Loucy (cell line): ENCODE measurements around the gene C10orf105.
A peak's percentile ranks its signal among the peaks of the same experiment; 100 is the strongest.

ENCODE experiments used
- H2AFZ ChIP-seq: fragments of 200-600 bp; sonication (generic); 2 replicates; pipeline ENCODE4 v1.6.0; 2016; ENCODE audit warnings: antibody characterized with exemption, mild to moderate bottlenecking, low read length, moderate library complexity
- H3F3A ChIP-seq: fragments of 200-600 bp; 2 replicates; pipeline ENCODE4 v1.6.0; 2016; ENCODE audit warnings: antibody characterized with exemption, low read depth, mild to moderate bottlenecking
- H3K27me3 ChIP-seq: fragments of 200-600 bp; sonication (generic); 2 replicates; pipeline ENCODE4 v1.6.1; 2014; ENCODE audit warnings: low read length, mild to moderate bottlenecking; ENCODE audit not compliant: insufficient read depth, poor library complexity, severe bottlenecking
- H3K36me3 ChIP-seq: fragments of 200-600 bp; sonication (generic); 2 replicates; pipeline ENCODE4 v1.6.1; 2016; ENCODE audit warnings: low read length; ENCODE audit not compliant: insufficient read depth
- H3K4me1 ChIP-seq: fragments of 200-600 bp; sonication (generic); 2 replicates; pipeline ENCODE4 v1.5.1; 2014; ENCODE audit warnings: low read length, mild to moderate bottlenecking; ENCODE audit not compliant: insufficient read depth, poor library complexity, severe bottlenecking
- H3K4me2 ChIP-seq: fragments of 200-600 bp; sonication (generic); 2 replicates; pipeline ENCODE4 v1.6.0; 2014; ENCODE audit warnings: antibody characterized with exemption, low read length, low read depth, mild to moderate bottlenecking; ENCODE audit not compliant: poor library complexity, severe bottlenecking
- H3K4me3 ChIP-seq: fragments of 200-600 bp; sonication (generic); 2 replicates; pipeline ENCODE4 v1.5.1; 2014; ENCODE audit warnings: low read length, mild to moderate bottlenecking, mixed read lengths; ENCODE audit not compliant: poor library complexity, severe bottlenecking
- H3K79me2 ChIP-seq: fragments of 200-600 bp; sonication (generic); 2 replicates; pipeline ENCODE4 v1.6.1; 2014; ENCODE audit warnings: low read length; ENCODE audit not compliant: insufficient read depth
- H3K9ac ChIP-seq: fragments of 200-600 bp; sonication (generic); 2 replicates; pipeline ENCODE4 v1.6.0; 2014; ENCODE audit warnings: mild to moderate bottlenecking, low read depth, low read length, moderate library complexity; ENCODE audit not compliant: poor library complexity, severe bottlenecking
- H3K9me2 ChIP-seq: fragments of 200-600 bp; sonication (generic); replicated peaks from 2 replicates; pipeline ENCODE4 v1.6.1; 2016; ENCODE audit warnings: low read depth, low read length, mixed read lengths
- H3K9me3 ChIP-seq: fragments of 200-600 bp; sonication (generic); 2 replicates; pipeline ENCODE4 v1.6.1; 2014; ENCODE audit warnings: mild to moderate bottlenecking, antibody characterized with exemption, low read length, low read depth; ENCODE audit not compliant: insufficient read depth
- H4K20me1 ChIP-seq: fragments of 200-600 bp; sonication (generic); 2 replicates; pipeline ENCODE4 v1.6.0; 2014; ENCODE audit warnings: antibody characterized with exemption, low read length, mild to moderate bottlenecking; ENCODE audit not compliant: insufficient read depth, poor library complexity, severe bottlenecking
- CTCF ChIP-seq: fragments of 200-600 bp; sonication (generic); conservative IDR thresholded peaks from 2 replicates; pipeline ENCODE4 v1.5.1; 2014; ENCODE audit warnings: mild to moderate bottlenecking, antibody characterized with exemption, low read length
- EZH2phosphoT487 ChIP-seq: fragments of 200-600 bp; IDR thresholded peaks from 2 replicates; pipeline ENCODE4 v1.6.1; 2018; ENCODE audit warnings: antibody characterized with exemption, mild to moderate bottlenecking, moderate library complexity, borderline replicate concordance

The C10orf105 gene

GRCh38 chr10:71737834-71738197 lies 18.2 kb upstream of the C10orf105 start:
- Histone ChIP-seq H3K36me3 (no peaks in the 10 kb centered on the region), H3K4me1 (peaks cover 61% of the 10 kb centered on the region), H3K9ac (peak overlapping the region; percentile 73), H3K4me3 (no peak overlapping the region), H2AFZ (no peak overlapping the region), H3K79me2 (no peaks in the 10 kb centered on the region), H4K20me1 (no peaks in the 10 kb centered on the region), H3F3A (no peaks in the 10 kb centered on the region), H3K9me2 (no peaks in the 10 kb centered on the region), H3K27me3 (no peaks in the 10 kb centered on the region), H3K4me2 (no peak overlapping the region), H3K9me3 (no peaks in the 10 kb centered on the region)
- no peak for TF ChIP-seq CTCF
- TF ChIP-seq EZH2phosphoT487: no peak

- Histone ChIP-seq H3K79me2 (no peaks in the 10 kb centered on the region), H4K20me1 (no peaks in the 10 kb centered on the region), H3K9me3 (no peaks in the 10 kb centered on the region), H3K9ac (peak overlapping the region; percentile 73), H3K4me3 (peak overlapping the region; percentile 60), H3K27me3 (no peaks in the 10 kb centered on the region), H3K9me2 (no peaks in the 10 kb centered on the region), H3K36me3 (no peaks in the 10 kb centered on the region), H3K4me1 (peaks cover 55% of the 10 kb centered on the region), H3K4me2 (peak overlapping the region; percentile 72), H2AFZ (no peak overlapping the region), H3F3A (no peaks in the 10 kb centered on the region)
- TF ChIP-seq CTCF (no peak), EZH2phosphoT487 (no peak)
These were observed 17.6 kb upstream of the C10orf105 start for GRCh38 chr10:71737001-71737833.

- H3K79me2 ChIP-seq: no peaks in the 10 kb centered on the region
- peak overlapping the region; percentile 72 for H3K4me2 ChIP-seq
- peak overlapping the region; percentile 60 for H3K4me3 ChIP-seq
- H3K4me1 ChIP-seq: peaks cover 49% of the 10 kb centered on the region
- no peaks in the 10 kb centered on the region for H3K36me3 ChIP-seq
- no peak for TF ChIP-seq EZH2phosphoT487
- no peak for TF ChIP-seq CTCF
- H4K20me1 ChIP-seq: no peaks in the 10 kb centered on the region
- H3K9me3 ChIP-seq: no peaks in the 10 kb centered on the region
- H3K9ac ChIP-seq: peak overlapping the region; percentile 73
- H3K27me3 ChIP-seq: no peaks in the 10 kb centered on the region
- H3K9me2 ChIP-seq: no peaks in the 10 kb centered on the region
- 0 out of 2 replicates have a peak overlapping the region, but pooled peaks have one; percentile 63 for H2AFZ ChIP-seq
- H3F3A ChIP-seq: no peaks in the 10 kb centered on the region
These were observed 17.0 kb upstream of the C10orf105 start for GRCh38 chr10:71736570-71736952.
